Measurements from ENCODE around the gene MBD6. TPM values are rescaled to one million over a fixed set of nuclear protein-coding genes. Genes with fewer than 3 reads are reported as not detected.
"Not testable (repeated sequence)": the region's sequence is repeated elsewhere in the genome, so short reads cannot be mapped to it uniquely, and the experiment has no call there.

MBD6 gene
- total and polyA plus RNA-seq, 12 donors, result 8.8 to 46.9 (median 33.5) TPM

GRCh38 chr12:57568838-57569237 lies 46.2 kb downstream of the MBD6 start:
- H3K36me3 ChIP-seq, result no peaks in the 10 kb centered on the region
- WGBS, 2 donors, result 40 to 45% methylated on average over 6 of the region's 6 CpGs
- no peak overlapping the region for H3K4me3 ChIP-seq
- no peak for ATAC-seq
- H3K27ac ChIP-seq, result no peak overlapping the region
- no peak for DNase-seq
- intact Hi-C loops (cut with DNase I), result no loop called here
- H3K27me3 ChIP-seq, result peaks cover 0 to 68% (median 22%) of the 10 kb centered on the region in 7 donors
- H3K4me1 ChIP-seq, result no peaks in the 10 kb centered on the region
- H3K9me3 ChIP-seq, result no peaks in the 10 kb centered on the region
- TF ChIP-seq CTCF (IDR thresholded peaks at IDR 0.05), result no peak

- H3K36me3 ChIP-seq, result no peaks in the 10 kb centered on the region
- H3K4me1 ChIP-seq, result no peaks in the 10 kb centered on the region
- H3K9me3 ChIP-seq, result no peaks in the 10 kb centered on the region
- 86 to 92% methylated on average over 18 of the region's 18 CpGs for WGBS, 2 donors
- peaks cover 0 to 58% (median 22%) of the 10 kb centered on the region in 7 donors for H3K27me3 ChIP-seq
- ATAC-seq, result no peak
- no peak for TF ChIP-seq CTCF (IDR thresholded peaks at IDR 0.05)
- no peak for DNase-seq
- H3K27ac ChIP-seq, result no peak overlapping the region
- intact Hi-C loops (cut with DNase I), result no loop called here
- no peak overlapping the region for H3K4me3 ChIP-seq
These were observed 47.2 kb downstream of the MBD6 start for GRCh38 chr12:57569858-57570257.

- ATAC-seq; intact Hi-C loops (cut with DNase I); DNase-seq; H3K4me3 ChIP-seq; H3K36me3 ChIP-seq; H3K4me1 ChIP-seq; H3K9me3 ChIP-seq; H3K27ac ChIP-seq: not testable (repeated sequence)
- 86 to 88% methylated on average over 13 of the region's 13 CpGs for WGBS, 2 donors
- H3K27me3 ChIP-seq, result peaks cover 0 to 55% (median 20%) of the 10 kb centered on the region in 7 donors
These were observed 47.8 kb downstream of the MBD6 start for GRCh38 chr12:57570438-57570837.

GRCh38 chr12:57571926-57572762 lies 49.5 kb downstream of the MBD6 start:
- ATAC-seq (no peak), DNase-seq (no peak)
- Histone ChIP-seq H3K4me3 (no peak overlapping the region), H3K36me3 (no peaks in the 10 kb centered on the region), H3K4me1 (no peaks in the 10 kb centered on the region), H3K9me3 (no peaks in the 10 kb centered on the region), H3K27me3 (peaks cover 0 to 40% (median 16%) of the 10 kb centered on the region in 7 donors), H3K27ac (no peak overlapping the region)
- 80 to 85% methylated on average over 12 of the region's 12 CpGs for WGBS, 2 donors
- TF ChIP-seq CTCF (IDR thresholded peaks at IDR 0.05), result no peak
- intact Hi-C loops (cut with DNase I), result no loop called here

GRCh38 chr12:57574795-57575194 lies 52.2 kb downstream of the MBD6 start:
- Histone ChIP-seq H3K36me3 (no peaks in the 10 kb centered on the region), H3K27ac (no peak overlapping the region), H3K27me3 (peaks cover 0 to 17% (median 0%) of the 10 kb centered on the region in 7 donors), H3K4me1 (no peaks in the 10 kb centered on the region), H3K4me3 (no peak overlapping the region), H3K9me3 (no peaks in the 10 kb centered on the region)
- ATAC-seq (no peak), DNase-seq (no peak)
- intact Hi-C loops (cut with DNase I), result no loop called here
- no peak for TF ChIP-seq CTCF (IDR thresholded peaks at IDR 0.05)
- WGBS, 2 donors, result 83 to 84% methylated on average over 10 of the region's 10 CpGs
